Measurements from ENCODE around the gene INKA1.
"Not testable (repeated sequence)": the region's sequence is repeated elsewhere in the genome, so short reads cannot be mapped to it uniquely, and the experiment has no call there.

Gene INKA1

DNA sequence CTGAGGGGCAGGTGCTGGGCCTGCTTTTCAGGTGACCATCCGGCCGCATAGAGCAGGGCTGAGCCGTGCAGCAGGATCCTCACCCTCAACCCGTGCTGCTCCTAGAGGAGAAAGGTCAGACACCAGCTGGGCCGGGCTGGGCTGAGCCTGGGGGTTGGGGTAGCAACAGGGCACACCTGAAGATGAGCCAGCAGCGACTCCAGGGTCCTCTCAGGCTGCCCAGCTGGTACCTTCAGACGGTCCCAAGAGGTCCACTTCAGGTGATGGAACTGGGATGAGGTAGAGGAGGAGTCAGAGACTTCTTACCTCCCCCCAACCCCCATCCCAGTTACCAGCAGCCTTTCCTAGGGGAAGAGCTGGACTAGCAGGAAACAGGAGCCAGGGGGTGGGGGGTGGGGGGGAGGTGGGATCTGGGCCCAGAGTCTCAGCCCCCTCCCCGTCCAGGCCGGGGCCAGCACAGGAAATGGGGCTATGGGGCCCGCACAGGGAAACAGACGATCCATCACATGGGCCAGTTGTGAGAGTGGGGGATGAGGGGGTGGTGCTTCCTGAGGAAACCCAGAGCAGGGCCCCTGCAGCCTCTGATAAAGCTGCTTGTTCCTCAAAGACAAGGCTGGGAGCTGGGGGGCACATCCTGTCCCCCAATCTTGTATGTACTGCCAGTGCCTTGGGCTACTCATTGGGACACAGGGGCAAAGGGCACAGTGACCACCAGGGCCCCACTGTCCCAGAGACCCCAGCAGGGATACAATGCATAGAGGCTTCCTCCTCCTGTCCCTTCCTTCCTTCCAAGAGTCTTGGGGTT is 3.0 kb downstream of the INKA1 start:
- FAIRE-seq (peak; percentile 75), DNase-seq (ENCODE audit: extremely low spot score, insufficient read length, low read depth) (no peak)

DNA sequence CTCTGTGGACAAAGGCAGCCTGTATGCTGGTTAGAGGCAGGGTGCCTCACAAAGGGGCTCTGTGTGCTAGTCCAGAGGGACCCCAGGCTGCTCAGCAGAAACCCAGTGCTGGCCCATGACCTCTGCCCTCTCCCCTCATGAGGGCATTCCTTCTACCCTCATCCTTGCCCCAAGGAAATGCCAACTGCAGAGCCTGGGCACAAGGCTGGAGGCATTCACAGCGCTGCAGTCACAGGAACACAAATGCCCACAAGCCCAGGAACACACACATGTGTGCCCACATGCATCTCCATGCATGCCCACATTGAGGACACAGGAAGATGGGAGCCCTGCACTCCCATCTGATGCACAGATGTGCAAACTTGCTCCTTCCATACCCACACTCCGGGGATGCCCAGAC is 3.8 kb downstream of the INKA1 start:
- FAIRE-seq (no peak), DNase-seq (ENCODE audit: extremely low spot score, insufficient read length, low read depth) (no peak)

DNA sequence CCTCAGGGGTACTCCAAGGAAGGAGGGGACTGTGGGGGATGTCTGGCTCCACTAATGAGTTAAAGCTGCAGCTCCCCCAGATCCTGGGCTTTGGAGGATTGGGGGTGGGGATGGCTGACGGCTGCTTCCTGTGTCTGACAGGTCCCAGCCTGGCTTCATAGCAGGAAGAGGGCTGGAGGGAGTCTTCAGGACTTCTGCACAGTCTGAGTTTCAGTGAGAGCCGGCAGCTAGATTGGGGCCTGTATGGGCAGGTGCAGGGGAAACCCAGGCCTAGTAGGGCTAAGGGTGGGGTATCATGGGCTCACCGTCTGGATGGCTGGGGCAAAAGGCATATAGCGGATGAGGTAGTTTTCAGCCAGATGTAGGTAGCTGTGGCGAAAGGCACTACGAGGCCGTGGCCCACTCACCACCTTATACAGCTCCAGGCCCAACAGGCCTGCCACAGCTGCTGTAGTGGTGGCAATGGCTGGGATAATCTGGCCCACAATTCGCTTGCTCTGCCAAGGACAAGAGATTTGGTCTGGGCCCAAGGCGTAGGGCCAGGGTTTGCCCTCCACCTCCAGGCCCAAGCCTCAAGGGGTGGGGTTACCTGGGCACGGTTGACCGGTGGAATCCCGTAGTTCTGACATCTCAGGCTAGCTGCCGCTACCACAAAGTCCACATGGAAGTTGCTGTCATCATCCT is 4.5 kb downstream of the INKA1 start:
- peak; percentile 83 for FAIRE-seq
- DNase-seq (ENCODE audit: extremely low spot score, insufficient read length, low read depth), result no peak

DNA sequence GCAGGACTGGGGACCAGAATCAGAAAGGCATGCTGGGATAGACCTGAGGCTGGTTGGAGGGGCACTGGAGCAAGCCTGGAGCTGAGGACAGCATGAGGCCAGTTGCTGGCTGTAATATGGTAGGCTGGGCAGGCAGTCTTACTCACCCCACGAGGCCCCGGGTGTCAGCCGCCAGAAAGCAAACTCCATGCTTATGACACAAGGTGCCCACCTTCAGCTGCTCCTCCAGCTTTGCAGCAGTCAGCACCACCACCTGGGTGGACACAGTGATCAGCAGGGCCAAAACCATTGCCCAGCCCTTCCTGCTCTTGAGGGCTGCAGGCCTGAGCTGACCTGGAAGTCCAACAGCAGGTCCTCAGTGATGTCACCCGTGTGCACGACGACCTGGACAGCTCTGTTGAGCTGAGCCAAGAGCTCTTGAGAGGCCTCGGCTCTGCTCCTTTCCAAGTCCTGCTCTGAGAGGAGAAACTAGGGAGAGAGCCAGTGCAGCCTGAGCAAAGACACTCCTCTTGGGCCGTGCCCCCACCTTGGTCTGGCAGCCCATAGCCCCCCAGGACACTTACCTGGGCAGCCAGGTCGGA is 9.9 kb downstream of the INKA1 start:
- FAIRE-seq (no peak), DNase-seq (ENCODE audit: extremely low spot score, insufficient read length, low read depth) (no peak)

DNA sequence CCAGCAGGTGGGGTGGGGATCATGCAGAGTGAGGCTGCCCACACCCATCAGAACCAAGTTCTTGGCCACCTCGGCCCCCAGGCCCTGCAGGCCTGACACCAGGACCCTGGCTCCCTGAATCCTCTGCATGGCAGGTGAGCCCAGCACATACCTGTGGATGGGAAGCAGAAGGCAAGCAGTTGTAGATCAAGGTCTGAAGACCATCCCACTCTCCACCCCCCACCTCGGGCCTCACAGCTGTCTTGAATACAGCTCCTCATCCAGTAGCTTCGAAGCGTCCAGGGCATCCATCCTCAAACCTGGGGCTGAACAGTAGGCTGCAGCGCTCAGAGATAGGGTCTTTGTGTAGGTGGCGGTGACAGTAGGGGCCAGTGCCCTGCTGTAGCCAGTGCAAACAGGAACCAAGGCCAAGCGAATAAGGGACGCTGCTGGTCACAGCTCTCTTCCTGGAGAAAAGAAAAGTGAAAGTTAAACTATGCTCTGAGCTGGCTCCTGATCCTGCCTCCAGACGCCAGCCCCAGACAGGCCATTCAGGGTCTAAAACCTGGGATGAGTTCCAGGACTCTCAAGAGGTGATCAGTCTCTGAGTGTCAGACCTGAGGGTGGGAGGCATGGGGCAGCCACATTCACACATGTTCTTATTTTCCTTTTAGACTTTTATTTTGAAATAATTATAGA is 10.6 kb downstream of the INKA1 start, which contains the start of gene UBA7:
Gene UBA7, minus strand, starts transcription at position 457 of the 678 bp plus-strand sequence. Its CDS starts 166 bp downstream, at position 291.
- DNase-seq (ENCODE audit: extremely low spot score, insufficient read length, low read depth), result peak; percentile 60
- FAIRE-seq, result peak; percentile 84

DNA sequence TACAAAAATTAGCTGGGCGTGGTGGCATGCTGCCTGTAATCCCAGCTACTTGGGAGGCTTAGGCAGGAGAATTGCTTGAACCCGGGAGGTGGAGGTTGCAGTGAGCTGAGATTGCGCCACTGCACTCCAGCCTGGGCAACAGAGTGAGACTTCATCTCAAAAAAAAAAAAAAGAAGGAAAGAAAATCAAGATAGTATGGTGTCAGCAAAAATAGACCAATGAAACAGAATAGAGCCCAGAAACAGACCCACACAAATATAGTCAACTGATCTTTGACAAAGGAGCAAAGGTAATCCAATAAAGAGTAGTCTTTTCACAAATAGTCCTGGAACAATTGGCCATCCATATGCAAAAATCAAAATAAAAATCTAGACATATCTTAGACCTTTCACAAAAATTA is 20.1 kb downstream of the INKA1 start:
- FAIRE-seq; DNase-seq (ENCODE audit: extremely low spot score, insufficient read length, low read depth): not testable (repeated sequence)

DNA sequence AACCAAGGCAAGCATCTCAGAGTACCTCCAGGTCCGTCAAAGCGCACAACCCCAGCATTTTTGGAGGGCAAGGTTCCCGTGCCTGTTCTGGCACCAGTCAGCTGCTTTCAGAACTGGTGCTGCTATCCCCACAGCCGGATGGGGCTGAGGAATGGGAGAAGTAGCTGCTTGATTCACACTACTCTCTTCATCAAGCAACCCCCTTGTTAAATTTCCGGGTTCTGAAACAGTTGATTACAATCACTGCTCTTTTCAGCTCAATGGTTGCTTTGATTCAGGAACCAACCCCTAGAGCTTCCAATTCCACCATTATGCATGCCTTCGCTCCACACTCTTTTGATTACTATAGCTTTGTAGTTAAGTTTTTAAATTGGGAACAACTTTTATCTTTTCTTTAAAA is 23.0 kb downstream of the INKA1 start:
- no peak for DNase-seq (ENCODE audit: extremely low spot score, insufficient read length, low read depth)
- FAIRE-seq, result no peak

DNA sequence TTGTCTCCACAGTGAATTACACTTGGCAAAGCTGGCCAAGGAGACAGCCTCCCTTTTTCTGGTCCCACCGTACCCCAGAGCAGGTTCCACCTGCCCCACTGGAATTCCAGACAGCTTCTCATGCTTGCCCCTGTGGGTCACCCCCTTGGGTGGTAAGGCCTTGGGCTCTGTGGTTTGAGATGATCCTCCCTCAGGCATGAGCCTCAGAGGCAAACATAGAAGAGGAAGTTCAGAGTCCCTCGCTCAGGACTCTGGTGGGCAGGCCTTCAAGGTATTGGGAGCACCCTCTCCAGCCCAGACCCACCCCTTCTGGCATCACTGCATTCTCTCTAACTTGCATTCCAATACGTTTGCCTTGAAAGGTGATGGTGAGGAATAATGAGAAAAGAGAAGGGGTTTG is 28.3 kb downstream of the INKA1 start:
- DNase-seq (ENCODE audit: extremely low spot score, insufficient read length, low read depth), result no peak
- FAIRE-seq, result no peak

DNA sequence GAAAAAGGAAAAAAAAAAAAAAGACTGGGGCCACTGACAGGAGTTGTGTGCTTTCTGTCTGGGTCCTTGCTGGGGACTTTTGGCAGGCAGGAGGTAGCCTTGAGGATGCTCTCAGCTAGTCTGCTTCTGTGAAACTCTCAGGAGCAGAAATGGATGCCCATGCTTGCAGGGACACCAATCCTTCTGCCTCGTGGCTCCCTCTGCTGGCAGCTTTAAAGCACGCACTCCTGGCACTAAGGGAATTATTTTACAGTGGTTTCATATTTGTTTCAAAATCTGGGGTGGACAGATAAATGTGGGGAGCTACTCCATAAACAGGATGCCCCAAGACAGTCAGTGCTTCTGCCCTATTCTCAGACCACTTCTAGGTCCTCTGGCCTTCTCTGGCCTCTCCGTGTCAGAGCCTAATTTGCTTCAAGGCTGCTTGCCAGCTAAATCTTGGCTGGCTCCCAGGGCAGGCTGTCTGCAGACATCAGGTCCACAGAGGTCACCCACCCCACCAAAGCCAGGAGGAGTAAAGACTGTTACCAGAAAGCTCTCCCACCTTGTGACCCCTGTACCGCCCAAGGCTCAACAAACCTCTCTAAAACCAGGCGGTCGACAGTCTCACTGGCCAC is 36.2 kb downstream of the INKA1 start:
- FAIRE-seq (peak; percentile 91), DNase-seq (ENCODE audit: extremely low spot score, insufficient read length, low read depth) (peak; percentile 56)

DNA sequence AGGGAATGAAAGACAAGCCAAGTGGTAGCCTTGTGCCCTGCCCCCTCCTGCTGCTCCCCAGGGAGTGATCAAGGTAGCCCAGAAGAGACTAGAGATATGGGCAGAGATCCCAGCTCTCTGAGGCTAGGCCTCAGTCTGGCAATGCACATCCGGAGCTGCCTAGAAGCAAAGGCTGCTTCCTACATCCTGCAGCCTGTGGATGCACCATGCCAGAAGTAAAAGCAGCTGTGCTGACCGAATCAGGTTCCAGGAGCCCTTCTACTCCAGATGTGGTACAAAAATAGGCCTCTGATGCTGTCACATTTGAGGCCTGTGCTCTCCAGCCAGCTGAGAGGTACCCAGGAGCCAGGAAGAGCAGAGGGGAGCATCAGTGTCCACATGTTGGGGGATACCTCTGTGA is 37.3 kb downstream of the INKA1 start:
- no peak for DNase-seq (ENCODE audit: extremely low spot score, insufficient read length, low read depth)
- no peak for FAIRE-seq

DNA sequence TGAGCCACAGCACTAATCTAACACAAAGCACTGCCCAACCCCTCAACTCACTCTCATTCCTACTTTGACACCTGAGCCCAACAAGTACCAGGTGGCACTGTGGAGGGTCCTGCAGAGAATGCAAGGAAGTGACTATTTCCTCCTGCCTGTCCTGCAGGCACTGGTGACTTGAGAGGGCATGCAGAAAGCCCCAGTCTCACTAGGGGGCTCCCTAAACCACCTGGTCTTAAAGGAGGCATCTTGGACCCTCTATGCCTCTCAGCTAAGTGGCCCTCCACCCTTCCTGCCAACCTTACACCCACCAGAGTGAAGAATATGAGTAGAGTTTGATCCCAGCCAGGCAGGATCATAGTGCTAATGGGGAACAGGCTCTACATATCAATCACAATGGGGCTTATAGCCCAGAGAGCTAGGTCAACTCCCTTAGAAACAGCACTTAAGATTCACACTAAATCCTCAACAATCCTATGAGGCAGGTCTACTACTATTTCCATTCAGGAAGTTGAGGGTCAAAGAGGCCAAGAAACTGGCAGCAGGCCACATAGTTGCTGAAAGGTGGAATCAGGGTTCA is 38.1 kb downstream of the INKA1 start:
- DNase-seq (ENCODE audit: extremely low spot score, insufficient read length, low read depth) (no peak), FAIRE-seq (no peak)

DNA sequence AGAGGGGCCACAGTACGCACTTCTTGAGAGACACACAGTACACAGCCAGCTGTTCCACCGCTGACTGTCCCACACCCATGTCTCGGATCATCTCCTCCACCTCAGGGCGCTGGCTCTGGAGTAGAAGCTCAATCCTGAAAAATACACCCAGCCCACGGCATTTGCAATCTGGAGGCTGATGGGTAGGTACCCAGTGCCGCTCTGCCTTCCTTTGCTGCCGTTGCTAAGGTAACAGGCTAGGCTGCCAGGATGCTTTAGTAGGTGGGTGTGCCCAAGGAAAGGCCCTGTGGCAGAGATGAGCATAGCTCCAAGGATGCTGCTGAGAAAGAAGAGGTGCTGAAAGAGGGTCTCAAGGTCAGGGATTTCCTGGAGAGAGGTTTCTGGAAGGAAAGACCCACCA is 38.7 kb downstream of the INKA1 start:
- FAIRE-seq, result no peak
- no peak for DNase-seq (ENCODE audit: extremely low spot score, insufficient read length, low read depth)

DNA sequence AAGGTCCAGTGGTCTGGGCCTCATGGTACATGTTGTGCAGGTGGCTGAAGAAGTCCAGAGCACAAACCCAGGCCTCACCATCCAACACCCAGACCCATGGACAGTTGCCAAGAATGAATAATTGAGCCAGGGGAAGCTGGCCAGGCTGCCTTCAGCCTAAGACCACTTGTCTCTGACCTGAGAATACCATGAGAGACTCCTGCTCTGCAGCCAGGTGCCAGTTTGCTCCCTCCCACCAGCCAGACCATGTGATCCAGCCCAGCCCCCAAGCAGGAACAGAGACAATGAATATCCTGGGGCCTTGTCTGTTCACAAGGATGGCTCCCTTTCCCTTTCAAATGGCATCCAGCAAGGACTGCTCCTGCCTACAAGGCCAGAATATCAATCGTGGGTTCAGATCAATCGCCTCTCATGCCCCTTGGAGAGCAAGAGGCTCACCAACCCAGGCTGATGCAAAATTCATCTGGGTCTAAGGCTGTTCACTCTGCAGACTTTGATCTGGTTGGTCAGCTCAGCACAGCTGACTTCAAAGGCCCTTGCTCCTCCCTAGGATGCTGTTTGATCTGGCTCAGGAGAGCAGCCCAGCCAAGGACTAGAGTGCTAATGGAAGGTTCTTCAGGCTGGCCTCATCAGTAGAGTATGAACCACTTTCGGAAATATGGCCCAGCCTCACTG is 39.9 kb downstream of the INKA1 start:
- no peak for FAIRE-seq
- DNase-seq (ENCODE audit: extremely low spot score, insufficient read length, low read depth), result no peak

DNA sequence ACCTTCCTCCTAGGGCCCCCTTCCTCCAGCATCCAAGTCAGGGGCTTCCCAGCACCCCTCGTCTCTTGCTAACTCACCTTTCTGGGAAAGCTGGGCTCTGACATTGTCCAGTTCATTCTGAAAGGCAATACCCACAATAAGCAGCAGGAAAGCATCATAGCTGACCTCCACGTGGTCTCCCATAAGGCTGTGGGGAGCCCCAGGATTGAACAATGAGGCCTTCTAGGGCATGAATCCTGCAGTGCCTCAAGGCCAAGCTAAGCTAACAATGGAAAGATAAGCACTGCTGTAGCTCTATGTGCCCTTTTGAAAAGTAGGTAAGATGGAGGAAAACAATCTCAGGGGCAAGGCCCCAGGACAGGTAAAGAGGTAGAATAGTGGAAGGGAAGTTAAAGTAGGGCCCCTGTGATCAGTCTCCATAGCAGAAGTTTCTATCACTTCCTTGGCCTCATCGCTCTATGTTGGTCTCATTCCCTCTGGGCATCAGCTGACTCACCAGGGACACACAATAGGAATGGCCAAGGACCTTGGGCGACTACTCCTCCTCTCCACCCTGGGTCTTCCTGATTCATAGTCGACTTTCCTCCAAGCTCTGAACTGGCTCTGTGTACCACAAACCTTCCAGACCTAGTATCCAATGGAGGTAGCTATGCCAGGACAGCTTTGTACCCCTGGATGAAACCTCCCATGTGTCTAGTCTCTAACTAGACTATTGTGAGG is 41.6 kb downstream of the INKA1 start:
- FAIRE-seq (no peak), DNase-seq (ENCODE audit: extremely low spot score, insufficient read length, low read depth) (no peak)

DNA sequence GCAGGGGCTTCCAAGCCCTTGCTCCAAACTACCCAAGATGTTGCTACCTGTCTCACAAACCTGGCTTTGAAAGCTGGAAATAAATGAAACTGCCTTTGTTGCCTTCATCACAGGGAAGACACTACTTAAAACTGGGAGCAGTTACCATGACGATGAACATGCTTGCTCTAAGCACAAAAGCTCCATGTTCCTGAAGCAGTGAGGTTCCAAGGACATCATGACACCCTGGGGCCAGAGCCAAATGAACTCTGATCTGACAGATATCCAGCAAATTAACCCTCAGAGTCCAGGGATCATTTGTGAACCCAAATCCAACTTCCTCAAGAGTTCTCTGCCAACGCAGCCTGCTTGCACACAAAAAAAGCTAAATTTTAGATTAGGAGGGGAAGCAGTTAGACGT is 42.6 kb downstream of the INKA1 start:
- DNase-seq (ENCODE audit: extremely low spot score, insufficient read length, low read depth), result no peak
- no peak for FAIRE-seq
